B cell (primary cell): ENCODE results near the gene ALG2. TPM values are rescaled to one million over a fixed set of nuclear protein-coding genes. Genes with fewer than 3 reads are reported as not detected.

ENCODE experiments used
- ATAC-seq: fragments of 200-7000 bp; cut with Tn5 transposase; one replicate; pipeline ENCODE4 v1.10.0; 2021; ENCODE audit warnings: low read depth, mild to moderate bottlenecking, moderate number of reproducible peaks, moderate library complexity
- CTCF ChIA-PET: fragments of 350-600 bp; sonication (Branson Sonifier 250); formaldehyde crosslinking; loops from one replicate; lab custom pipeline; 2021; ENCODE audit warnings: antibody characterized with exemption, inconsistent platforms; lab: Charles Lee
- POLR2A ChIA-PET: fragments of 350-600 bp; sonication (Branson Sonifier 250); formaldehyde crosslinking; loops from one replicate; lab custom pipeline; 2021; ENCODE audit warnings: antibody characterized with exemption; lab: Charles Lee
- DNase-seq: peaks from one replicate; pipeline ENCODE4 v3.0.0; 2013
- H2AFZ ChIP-seq: 2 replicates; pipeline ENCODE4 v1.6.1; 2012; ENCODE audit warnings: mild to moderate bottlenecking, low read depth, low read length; ENCODE audit not compliant: insufficient read depth, poor library complexity, severe bottlenecking
- H3K27ac ChIP-seq, 2 donors: 1 replicate in 1 of 2; 2 replicates in 1 of 2; pipeline ENCODE4 v1.5.1; 2012 to 2013; ENCODE audit warnings: low read length in 2 of 2, mild to moderate bottlenecking in 2 of 2, moderate library complexity in 1 of 2
- H3K27me3 ChIP-seq, 4 experiments: fragments of 200-600 bp in 1 of 4; sonication (generic) in 1 of 4; replicated peaks in 1 of 4; 1 replicate in 2 of 4; 2 replicates in 2 of 4; pipeline versions ENCODE4 v1.6.1 to v1.7.0; 2013 to 2016; ENCODE audit warnings: low read length in 3 of 4, mild to moderate bottlenecking in 2 of 4, mixed read lengths in 1 of 4, moderate library complexity in 1 of 4; ENCODE audit not compliant: insufficient read depth in 4 of 4, control insufficient read depth in 3 of 4; ENCODE audit errors: control extremely low read depth in 1 of 4
- H3K36me3 ChIP-seq, 2 experiments: replicated peaks in 1 of 2; 1 replicate in 1 of 2; 2 replicates in 1 of 2; pipeline versions ENCODE4 v1.6.1 to v1.7.1; 2013; ENCODE audit warnings: low read length in 1 of 2; ENCODE audit not compliant: insufficient read depth in 2 of 2, control insufficient read depth in 1 of 2; ENCODE audit errors: control extremely low read depth in 1 of 2, extremely low read depth in 1 of 2
- H3K4me1 ChIP-seq, 2 donors: fragments of 200-600 bp in 1 of 2; sonication (generic) in 1 of 2; 1 replicate in 1 of 2; 2 replicates in 1 of 2; pipeline versions ENCODE4 v1.5.1 to v1.6.1; 2013 to 2017; ENCODE audit warnings: low read length in 2 of 2; ENCODE audit not compliant: control insufficient read depth in 2 of 2, insufficient read depth in 2 of 2
- H3K4me2 ChIP-seq: replicated peaks from 2 replicates; pipeline ENCODE3; 2012; ENCODE audit warnings: mild to moderate bottlenecking, low read depth, low read length; ENCODE audit not compliant: poor library complexity, severe bottlenecking
- H3K4me3 ChIP-seq, 5 experiments: fragments of 200-600 bp in 1 of 5; sonication (generic) in 1 of 5; 1 replicate in 3 of 5; 2 replicates in 2 of 5; pipeline versions ENCODE4 v1.5.1 to v1.7.0; 2011 to 2016; ENCODE audit warnings: low read length in 4 of 5, mild to moderate bottlenecking in 4 of 5, low read depth in 2 of 5, control low read depth in 1 of 5, moderate library complexity in 1 of 5; ENCODE audit not compliant: insufficient read depth in 1 of 5; ENCODE audit errors: control extremely low read depth in 1 of 5, extremely low read depth in 1 of 5
- H3K79me2 ChIP-seq: fragments of 200-600 bp; sonication (generic); one replicate; pipeline ENCODE4 v1.6.0; 2016; ENCODE audit warnings: low read length; ENCODE audit not compliant: control insufficient read depth, insufficient read depth
- H3K9ac ChIP-seq: fragments of 200-600 bp; sonication (generic); 2 replicates; pipeline ENCODE4 v1.6.1; 2017; ENCODE audit warnings: mild to moderate bottlenecking, low read length, moderate library complexity
- H3K9me3 ChIP-seq, 3 donors: one replicate each; pipeline versions ENCODE4 v1.6.1 to v1.7.1; 2013; ENCODE audit warnings: low read length in 2 of 3; ENCODE audit not compliant: control insufficient read depth in 2 of 3, insufficient read depth in 1 of 3; ENCODE audit errors: control extremely low read depth in 1 of 3
- H4K20me1 ChIP-seq: 2 replicates; pipeline ENCODE4 v1.6.0; 2012; ENCODE audit warnings: mild to moderate bottlenecking, low read length; ENCODE audit not compliant: insufficient read depth, control insufficient read depth, poor library complexity, severe bottlenecking
- H3K27ac Mint-ChIP-seq: one replicate; pipeline ENCODE4 v1.8.0; 2021; ENCODE audit warnings: mixed read lengths
- H3K27me3 Mint-ChIP-seq: one replicate; pipeline ENCODE4 v1.8.0; 2021; ENCODE audit warnings: mixed read lengths
- H3K4me1 Mint-ChIP-seq: one replicate; pipeline ENCODE4 v1.8.0; 2021; ENCODE audit warnings: mixed read lengths
- H3K4me3 Mint-ChIP-seq: one replicate; pipeline ENCODE4 v1.8.0; 2021; ENCODE audit warnings: mixed read lengths
- H3K9me3 Mint-ChIP-seq: one replicate; pipeline ENCODE4 v1.8.0; 2022; ENCODE audit warnings: mixed read lengths; ENCODE audit not compliant: insufficient read depth
- CTCF ChIP-seq: fragments of 200-600 bp; IDR thresholded peaks from one replicate; pipeline ENCODE4 v1.8.0; 2022; ENCODE audit warnings: antibody characterized with exemption, mild to moderate bottlenecking
- EZH2 ChIP-seq: IDR thresholded peaks from 2 replicates; pipeline ENCODE4 v1.6.1; 2012; ENCODE audit warnings: borderline replicate concordance, low read depth, mild to moderate bottlenecking, moderate library complexity, low read length; ENCODE audit not compliant: insufficient read depth, poor library complexity, severe bottlenecking
- WGBS: methylation state at CpG from one replicate; pipeline ENCODE4 v1.1.5; 2013; ENCODE audit warnings: missing lambda C conversion rate; ENCODE audit not compliant: insufficient coverage; 5-methylcytosine and 5-hydroxymethylcytosine counted together
- intact Hi-C: fragments of 100-400 bp; cut with micrococcal nuclease; formaldehyde crosslinking; loops from one replicate; pipeline ENCODE4 v1.10.0; 2022
- polyA plus RNA-seq: library from polyadenylated mRNA; depleted of rRNA; stranded (reverse); fragments of >200 nt; gene quantifications from 2 replicates; pipeline ENCODE4 v1.2.3, GENCODE V29; 2012
- total RNA-seq, 2 donors: library from RNA; stranded (reverse); fragments of 120-200 nt in 1 of 2; gene quantifications; 1 replicate in 1 of 2; 2 replicates in 1 of 2; pipeline versions ENCODE4 v1.2.3 to v1.2.4, GENCODE V29; 2013 to 2022

Gene ALG2
- total and polyA plus RNA-seq, 2 donors (not counting 1 experiment from before 2014, with no cell fraction given): 14.3 to 46.3 TPM

DNA sequence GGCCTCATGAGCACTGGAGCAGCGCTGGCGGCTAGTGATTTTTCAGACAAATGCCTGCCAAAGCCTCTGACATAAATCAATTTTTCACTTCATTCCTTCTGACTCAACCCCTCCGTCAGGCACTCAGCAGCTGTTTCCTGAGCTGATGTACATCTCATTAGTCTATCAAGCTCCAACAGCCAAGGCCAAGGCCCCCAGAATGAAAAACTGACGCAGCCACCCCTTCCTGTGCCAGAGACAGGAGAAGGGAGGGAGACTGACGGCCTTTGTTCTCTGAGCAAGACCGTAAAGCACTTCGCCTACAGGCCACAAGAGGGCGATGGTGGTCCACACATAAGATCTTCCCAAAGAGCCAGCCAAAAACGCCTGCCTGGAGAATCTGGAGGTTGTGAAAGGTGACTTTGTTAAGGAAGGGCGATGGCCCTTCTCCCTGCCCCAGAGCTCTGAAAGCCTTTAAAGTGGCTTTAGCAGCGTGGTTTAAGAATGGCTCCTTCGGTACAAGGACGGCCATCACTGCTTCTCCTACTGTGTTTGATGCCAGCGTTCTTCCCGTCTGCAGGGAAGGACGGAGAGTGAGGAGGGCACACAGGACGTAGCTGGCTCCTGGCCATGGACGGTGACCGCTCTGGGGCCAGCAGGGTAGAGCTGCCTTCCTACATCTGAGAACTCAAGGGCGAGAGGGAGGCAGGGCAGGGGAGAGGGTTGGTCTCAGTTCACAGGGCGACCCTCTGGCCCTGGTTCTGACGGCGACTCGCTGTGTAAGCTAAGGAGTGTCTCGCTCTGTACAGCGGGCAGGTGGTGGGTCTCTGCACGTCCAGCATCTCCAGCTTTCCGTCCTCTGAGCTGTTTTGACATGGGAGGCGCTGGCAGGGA is 37.0 kb downstream of the ALG2 start:
- Histone ChIP-seq H3K9ac (peak overlapping the region; percentile 1), H3K36me3 (no peaks in the 10 kb centered on the region), H3K27me3 (no peaks in the 10 kb centered on the region), H4K20me1 (no peaks in the 10 kb centered on the region), H3K4me3 (peak overlapping the region in 3 of 5 experiments; percentile 6 to 36 (median 29)), H2AFZ (peak overlapping the region; percentile 77), H3K79me2 (no peaks in the 10 kb centered on the region), H3K4me1 (peaks cover 49 to 65% of the 10 kb centered on the region in 2 donors), H3K27ac (peak overlapping the region in 1 of 2 donors; percentile 3), H3K4me2 (peak overlapping the region; percentile 59), H3K9me3 (no peaks in the 10 kb centered on the region)
- H3K4me3 Mint-ChIP-seq: peak overlapping the region; percentile 62
- intact Hi-C loops: loop anchor here (1.0 to 10.0 kb wide), 13 partner anchors 17 to 1139 kb away; partner anchors contain the start of genes SEC61B and STX17
- POLR2A ChIA-PET: interaction anchor here (0.6 to 2.1 kb wide), 10 partner anchors 17 to 1092 kb away, joined by 3 to 17 read pairs (median 4); partner anchors contain the start of genes ALG2, NR4A3 and SEC61B
- ATAC-seq (peak; percentile 86), DNase-seq (peak; percentile 89)
- H3K27ac Mint-ChIP-seq: peak overlapping the region; percentile 84
- no peaks in the 10 kb centered on the region for H3K9me3 Mint-ChIP-seq
- H3K4me1 Mint-ChIP-seq: peaks cover 92% of the 10 kb centered on the region
- H3K27me3 Mint-ChIP-seq: no peaks in the 10 kb centered on the region
- WGBS: 60% methylated on average over 24 of the region's 29 CpGs
- CTCF ChIA-PET: interaction anchor here (0.6 to 11.1 kb wide), 53 partner anchors 9 to 1140 kb away, joined by 3 to 185 read pairs (median 5); partner anchors contain the start of genes ALG2, NR4A3 and SEC61B
- TF ChIP-seq CTCF (peak; percentile 99), EZH2 (no peak)
